ENCODE results near the gene GRIN3B.

Gene GRIN3B

GRCh38 chr19:1035998-1036621, 35.9 kb downstream of the GRIN3B start:
- H3K4me3 ChIP-seq (IDR thresholded peaks at IDR 0.05; ENCODE audit: insufficient read depth, low read depth, low read length): no peak overlapping the region
- no peak overlapping the region for H3K27ac ChIP-seq
- no peaks in the 10 kb centered on the region for H3K27me3 ChIP-seq (ENCODE audit: insufficient read depth, low read depth)
- no peak for TF ChIP-seq CTCF (conservative IDR thresholded peaks at IDR 0.05; ENCODE audit: low read depth, low read length)
- no peak overlapping the region for H2AFZ ChIP-seq (ENCODE audit: low read depth)
- peaks cover 38% of the 10 kb centered on the region for H3K4me1 ChIP-seq (ENCODE audit: low read depth, poor library complexity, severe bottlenecking)
- no peak overlapping the region for H3K4me2 ChIP-seq
- no peaks in the 10 kb centered on the region for H3K79me2 ChIP-seq (ENCODE audit: insufficient read depth, low read depth)
- no peak overlapping the region for H3K9ac ChIP-seq
- no peaks in the 10 kb centered on the region for H3K36me3 ChIP-seq (ENCODE audit: insufficient read depth)
- H4K20me1 ChIP-seq (ENCODE audit: insufficient read depth): no peaks in the 10 kb centered on the region

- Histone ChIP-seq H4K20me1 (ENCODE audit: insufficient read depth) (no peaks in the 10 kb centered on the region), H3K79me2 (ENCODE audit: insufficient read depth, low read depth) (no peaks in the 10 kb centered on the region), H3K4me1 (ENCODE audit: low read depth, poor library complexity, severe bottlenecking) (peaks cover 34% of the 10 kb centered on the region), H3K4me3 (IDR thresholded peaks at IDR 0.05; ENCODE audit: insufficient read depth, low read depth, low read length) (no peak overlapping the region), H3K4me2 (peak overlapping the region; percentile 100), H3K9ac (peak overlapping the region; percentile 23; the same call in 1 of the 2 replicates), H3K36me3 (ENCODE audit: insufficient read depth) (no peaks in the 10 kb centered on the region), H3K27ac (peak overlapping the region; percentile 76), H3K27me3 (ENCODE audit: insufficient read depth, low read depth) (no peaks in the 10 kb centered on the region), H2AFZ (ENCODE audit: low read depth) (no peak overlapping the region)
- TF ChIP-seq CTCF (conservative IDR thresholded peaks at IDR 0.05; ENCODE audit: low read depth, low read length): no peak
These were observed 37.4 kb downstream of the GRIN3B start for GRCh38 chr19:1037621-1038064.

GRCh38 chr19:1038978-1039645, 38.9 kb downstream of the GRIN3B start:
- peak overlapping the region; percentile 45; the same call in 1 of the 2 replicates for H2AFZ ChIP-seq (ENCODE audit: low read depth)

More at GRCh38 chr19:1038978-1039645, 38.9 kb downstream of the GRIN3B start:
- no peak overlapping the region for H3K9ac ChIP-seq
- peaks cover 34% of the 10 kb centered on the region for H3K4me1 ChIP-seq (ENCODE audit: low read depth, poor library complexity, severe bottlenecking)
- no peaks in the 10 kb centered on the region for H4K20me1 ChIP-seq (ENCODE audit: insufficient read depth)
- no peaks in the 10 kb centered on the region for H3K36me3 ChIP-seq (ENCODE audit: insufficient read depth)
- no peak overlapping the region for H3K4me3 ChIP-seq (IDR thresholded peaks at IDR 0.05; ENCODE audit: insufficient read depth, low read depth, low read length)
- H3K4me2 ChIP-seq: peak overlapping the region; percentile 100
- H3K27me3 ChIP-seq (ENCODE audit: insufficient read depth, low read depth): no peaks in the 10 kb centered on the region
- no peak for TF ChIP-seq CTCF (conservative IDR thresholded peaks at IDR 0.05; ENCODE audit: low read depth, low read length)
- H3K79me2 ChIP-seq (ENCODE audit: insufficient read depth, low read depth): no peaks in the 10 kb centered on the region
- no peak overlapping the region; the same call in 1 of the 2 replicates for H3K27ac ChIP-seq
